Sigmoid colon (tissue), 3 donors: Measurements from ENCODE around the gene TOB1.

Experiments used
- CTCF ChIP-seq, 4 experiments: fragments of 450-650 bp in 3 of 4; fragments of 200-600 bp in 1 of 4; IDR thresholded peaks; one replicate each; pipeline ENCODE4 v1.5.1; 2016 to 2019; ENCODE audit warnings: antibody characterized with exemption in 4 of 4, mild to moderate bottlenecking in 3 of 4, moderate library complexity in 2 of 4
- POLR2A ChIP-seq, 2 donors: fragments of 450-650 bp; IDR thresholded peaks; one replicate each; pipeline ENCODE4 v1.6.1; 2016; ENCODE audit warnings: antibody characterized with exemption in 2 of 2, mild to moderate bottlenecking in 2 of 2, moderate library complexity in 2 of 2

- TF ChIP-seq CTCF (IDR thresholded peaks at IDR 0.05): no peak
- no peak for TF ChIP-seq POLR2A (IDR thresholded peaks at IDR 0.05)
Measured at GRCh38 chr17:50842506-50843149, 23.5 kb downstream of the TOB1 start.
